Activated T-cell treated with anti-CD3 and anti-CD28 coated beads, Interleukin-2, amount 50 U/mL, for 48 hours (primary cell): ENCODE data around the gene MMP15.
"Not testable (repeated sequence)": the region's sequence is repeated elsewhere in the genome, so short reads cannot be mapped to it uniquely, and the experiment has no call there.

Experiments used
- DNase-seq, 2 experiments: peaks; one replicate each; pipeline ENCODE4 v3.0.0-alpha.2; 2020

Gene MMP15

DNA sequence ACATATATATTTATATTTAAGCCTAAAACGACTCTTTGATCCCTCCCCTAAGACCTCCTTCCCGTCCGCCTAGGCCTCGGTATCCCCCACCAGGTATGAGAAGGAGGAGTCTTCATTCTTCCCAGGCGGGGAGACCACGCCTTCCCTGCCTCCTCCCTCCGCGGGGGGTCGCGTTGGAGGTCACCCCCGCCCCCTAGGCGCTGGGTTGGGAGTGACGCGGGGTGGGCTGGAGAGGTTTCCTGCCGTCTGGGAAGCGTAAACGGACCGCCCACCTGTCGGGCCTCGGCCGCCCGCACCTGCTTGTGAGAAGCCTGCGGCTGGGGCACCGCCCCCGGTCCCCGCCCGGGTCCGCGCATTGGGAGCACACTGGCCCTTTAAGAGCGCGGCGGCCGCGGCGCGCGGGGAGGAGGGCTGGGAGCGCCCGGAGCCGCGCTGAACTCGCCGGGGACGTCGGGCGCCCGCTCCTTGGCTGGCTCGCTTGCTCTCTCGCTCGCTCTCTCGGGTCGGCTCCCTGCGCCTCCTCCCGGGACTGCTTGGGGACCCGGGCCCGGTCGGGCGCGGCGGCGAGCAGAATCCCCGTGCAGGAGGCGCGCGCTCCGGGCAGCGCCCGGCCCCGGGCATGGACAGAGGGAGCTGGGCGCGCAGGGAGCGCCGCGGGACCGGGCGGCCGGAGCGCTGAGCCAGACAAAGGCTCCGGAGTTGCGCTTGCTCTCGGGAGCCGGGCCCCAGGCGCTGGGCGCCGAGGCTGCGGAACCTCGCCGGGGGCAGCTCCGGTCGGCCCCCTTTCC lies at the start of gene MMP15:
TSS of gene MMP15 (plus strand) at position 404 of the 788 bp plus-strand sequence. CDS start 597 bp downstream, outside the sequence.
- DNase-seq, result peak; percentile 73 to 78

DNA sequence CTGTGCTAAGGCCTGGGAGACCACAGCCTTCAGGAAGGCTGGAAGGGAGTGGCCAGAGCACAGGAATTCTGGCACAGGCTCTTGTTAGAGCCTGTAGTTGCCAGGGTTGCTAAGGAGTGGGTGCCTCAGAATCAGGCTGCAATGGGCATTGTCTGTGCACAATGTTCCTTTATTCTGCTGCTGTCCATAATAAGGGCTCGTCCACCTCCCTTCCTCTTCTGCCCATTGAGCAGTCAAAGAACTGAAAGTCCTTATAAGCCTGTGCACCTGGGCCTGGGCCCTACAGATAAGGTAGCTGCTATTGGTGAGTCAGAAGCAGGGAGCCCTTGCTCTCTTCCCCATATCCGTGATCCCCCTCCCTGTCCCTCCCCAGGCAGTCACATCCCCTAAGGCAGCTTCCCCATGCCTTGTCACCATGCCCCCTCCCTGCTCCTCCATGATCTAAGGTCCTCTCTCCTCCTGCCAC lies 49.2 kb upstream of the MMP15 start:
- no peak for DNase-seq

DNA sequence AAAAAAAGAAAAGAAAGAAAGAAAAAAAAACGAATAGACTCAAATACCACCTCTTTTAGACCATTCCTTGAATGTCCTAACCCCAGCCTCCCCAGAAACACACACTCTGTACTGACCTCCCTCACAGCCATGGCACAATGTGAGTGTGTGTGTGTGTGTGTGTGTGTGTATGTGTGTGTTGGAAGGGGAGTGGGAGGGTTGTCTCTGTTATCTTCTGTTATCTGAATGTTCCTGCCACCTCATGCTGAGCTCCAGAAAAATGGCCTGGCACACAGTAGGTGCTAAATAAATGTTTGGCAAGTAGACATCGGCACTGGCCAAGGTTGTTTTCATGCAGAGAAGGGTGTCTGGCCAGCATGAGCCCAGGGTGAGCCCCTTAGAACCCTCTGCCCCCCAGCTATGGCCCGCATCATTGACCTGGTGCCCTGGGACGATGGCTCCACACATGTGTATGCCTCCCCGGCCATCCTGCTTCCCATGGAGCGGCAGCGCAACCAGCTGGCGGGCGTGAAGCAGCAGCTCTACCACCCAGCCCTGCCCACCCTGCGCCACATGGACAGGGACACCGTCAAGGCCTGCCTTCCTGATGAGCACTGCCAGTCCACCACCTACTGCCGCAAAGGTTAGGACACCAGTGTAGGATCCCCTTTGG lies 48.0 kb upstream of the MMP15 start:
- no peak for DNase-seq

DNA sequence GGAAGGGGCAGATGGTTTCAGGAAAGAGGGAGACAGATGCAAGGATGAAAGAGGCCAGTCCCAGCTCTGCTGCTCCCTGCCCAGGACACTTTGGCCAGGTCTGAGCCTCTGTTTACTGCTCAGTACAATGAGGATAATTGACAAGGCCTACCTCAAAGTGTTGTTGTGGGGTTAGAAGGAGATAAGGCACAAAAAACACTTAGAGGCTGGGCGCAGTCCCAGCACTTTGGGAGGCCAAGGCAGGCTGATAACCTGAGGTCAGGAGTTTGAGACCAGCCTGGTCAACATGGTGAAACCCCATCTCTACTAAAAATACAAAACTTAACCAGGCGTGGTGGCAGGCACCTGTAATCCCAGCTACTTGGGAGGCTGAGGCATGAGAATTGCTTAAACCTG lies 47.5 kb upstream of the MMP15 start:
- DNase-seq, result not testable (repeated sequence)

DNA sequence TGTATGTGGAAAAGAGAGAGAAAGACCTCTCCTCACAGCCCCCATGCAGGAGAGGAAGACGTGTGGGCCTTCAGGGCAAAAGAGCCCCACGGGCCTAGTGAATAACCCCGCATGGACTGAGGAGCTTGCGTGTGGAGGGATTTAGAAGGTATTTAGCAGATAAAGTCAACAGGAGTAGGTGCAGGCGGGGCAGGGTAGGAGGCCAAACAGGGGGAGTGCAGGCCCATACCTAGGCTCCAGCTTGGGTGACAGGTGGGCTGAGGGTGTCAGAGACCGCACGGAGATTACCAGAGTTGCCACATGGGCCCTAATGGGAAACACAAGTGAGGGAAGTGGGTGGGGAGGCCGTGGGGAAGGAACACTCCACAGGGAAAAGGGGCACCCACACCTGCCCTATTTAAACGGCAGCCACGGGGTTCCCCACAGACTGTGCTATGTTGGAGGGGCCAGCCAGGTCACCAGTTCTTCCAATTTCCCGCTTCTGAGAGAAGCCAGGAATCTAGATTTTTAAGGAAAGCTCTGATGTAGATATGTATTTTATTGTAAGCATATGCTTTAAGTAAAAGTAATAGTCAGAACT lies 46.5 kb upstream of the MMP15 start:
- no peak for DNase-seq

DNA sequence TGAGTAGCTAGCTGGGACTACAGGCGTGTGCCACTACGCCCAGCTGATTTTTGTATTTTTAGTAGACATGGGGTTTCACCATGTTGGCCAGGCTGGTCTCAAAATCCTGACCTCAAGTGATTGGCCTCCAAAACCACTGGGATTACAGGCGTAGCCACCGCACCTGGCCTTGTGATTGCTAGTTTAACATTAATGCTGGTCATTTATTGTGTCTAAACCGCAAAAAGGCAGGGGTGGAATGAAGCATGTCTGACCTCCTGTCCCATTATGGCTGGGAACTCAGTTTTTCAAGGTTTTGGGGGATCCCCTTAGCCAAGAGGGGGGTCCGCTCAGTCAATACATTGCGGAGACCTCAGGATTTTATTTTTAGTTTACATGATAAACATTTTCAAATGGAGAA lies 43.9 kb upstream of the MMP15 start:
- DNase-seq, result no peak

DNA sequence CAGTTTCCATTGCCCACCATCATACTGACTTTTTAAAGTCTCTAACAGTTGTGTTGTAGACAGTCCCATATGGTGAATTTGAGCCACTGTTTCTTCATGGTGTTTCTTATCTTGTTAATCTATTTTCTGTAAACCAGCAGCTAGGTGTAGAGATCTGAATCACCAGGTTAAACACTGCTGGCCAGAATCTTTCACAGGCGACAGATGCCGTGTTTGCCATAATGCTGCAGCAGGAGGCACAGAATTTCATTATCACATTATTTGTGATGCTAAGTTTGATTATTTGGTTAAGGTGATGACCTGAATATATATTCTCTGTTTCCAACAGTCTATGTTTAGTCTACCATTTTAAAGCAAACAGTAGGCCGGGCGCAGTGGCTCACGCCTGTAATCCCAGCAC lies 43.2 kb upstream of the MMP15 start:
- DNase-seq, result no peak

DNA sequence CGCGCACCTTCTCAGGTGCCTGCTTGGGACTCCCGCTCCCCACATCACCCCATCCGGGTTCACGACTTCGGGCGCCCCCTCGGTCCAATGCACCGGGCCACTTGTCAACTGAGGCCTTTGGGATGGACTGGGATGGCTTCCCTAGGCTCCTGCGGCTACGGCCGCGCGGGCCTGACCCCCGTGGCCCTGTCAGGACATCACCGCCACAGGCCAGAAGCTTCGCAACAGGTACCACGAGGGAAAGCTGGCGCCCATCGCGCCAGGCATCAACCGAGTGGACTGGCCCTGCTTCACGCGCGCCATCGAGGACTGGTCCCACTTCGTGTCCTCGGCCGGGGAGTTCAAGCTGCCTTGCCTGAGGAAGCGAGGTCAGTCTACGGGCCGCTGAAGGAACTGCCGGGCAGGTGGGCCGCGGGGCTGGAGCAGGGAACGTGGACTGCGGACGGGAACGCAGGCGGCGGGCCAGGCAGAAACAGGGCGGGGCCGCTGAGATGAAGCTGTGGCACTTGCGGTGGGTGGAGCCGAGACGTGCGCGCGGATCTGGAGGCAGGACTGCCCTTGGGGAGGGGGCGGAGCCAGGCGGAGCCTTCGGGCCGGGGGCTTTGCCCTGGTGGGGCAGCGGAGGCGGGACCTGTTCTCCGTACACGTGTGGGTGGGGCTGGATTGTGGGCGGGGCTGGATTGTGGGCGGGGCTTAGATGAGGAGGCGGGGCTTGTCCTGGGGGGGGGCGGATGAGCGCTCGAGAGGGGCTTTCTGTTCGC lies 40.9 kb upstream of the MMP15 start:
- DNase-seq, result peak; percentile 91 to 94

DNA sequence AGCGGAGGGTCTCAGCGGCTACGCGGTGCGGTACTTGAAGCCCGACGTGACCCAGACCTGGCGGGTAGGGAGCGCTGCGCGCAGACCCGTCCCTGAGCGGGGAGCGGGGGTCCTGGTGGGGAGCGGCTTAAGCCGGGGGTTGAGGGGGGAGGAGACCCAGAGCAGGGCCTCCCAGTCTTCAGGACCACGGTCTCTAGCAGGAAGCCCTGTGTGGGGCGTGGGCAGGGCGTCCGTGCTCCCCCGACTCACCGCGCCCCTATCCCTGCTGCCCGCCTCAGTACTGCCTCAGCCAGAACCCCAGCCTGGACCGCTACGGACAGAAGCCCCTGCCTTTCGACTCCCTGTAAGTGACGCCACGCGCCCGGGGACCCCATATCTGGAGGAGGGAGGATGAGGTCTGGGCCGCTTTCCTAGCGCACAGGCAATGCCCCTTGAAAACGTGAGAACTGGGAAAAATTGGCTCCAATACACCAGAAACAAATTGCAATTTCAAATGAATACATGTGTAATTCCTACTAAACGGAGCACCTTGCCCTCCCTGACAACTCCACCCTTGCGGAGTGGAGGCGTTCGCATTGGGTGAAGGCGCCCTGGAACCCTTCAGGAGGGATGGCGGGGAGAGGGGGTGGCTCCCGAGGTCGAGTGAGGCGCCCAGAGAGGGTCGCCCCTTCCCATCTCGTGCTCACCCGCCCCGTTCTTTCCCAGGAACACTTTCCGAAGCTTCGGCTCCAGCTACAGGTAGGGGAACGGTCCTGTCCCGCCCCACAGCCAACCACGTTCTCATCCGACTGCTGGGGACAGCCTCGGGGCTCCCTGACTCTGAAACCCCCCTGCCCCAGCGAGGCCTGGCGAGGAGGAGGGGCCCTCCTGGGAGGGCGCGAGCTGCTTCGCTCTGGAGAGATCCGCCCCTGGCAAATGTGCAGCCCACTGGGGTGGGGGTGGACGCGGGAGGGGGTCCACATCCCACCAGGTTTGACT lies 40.1 kb upstream of the MMP15 start:
- DNase-seq, result no peak

DNA sequence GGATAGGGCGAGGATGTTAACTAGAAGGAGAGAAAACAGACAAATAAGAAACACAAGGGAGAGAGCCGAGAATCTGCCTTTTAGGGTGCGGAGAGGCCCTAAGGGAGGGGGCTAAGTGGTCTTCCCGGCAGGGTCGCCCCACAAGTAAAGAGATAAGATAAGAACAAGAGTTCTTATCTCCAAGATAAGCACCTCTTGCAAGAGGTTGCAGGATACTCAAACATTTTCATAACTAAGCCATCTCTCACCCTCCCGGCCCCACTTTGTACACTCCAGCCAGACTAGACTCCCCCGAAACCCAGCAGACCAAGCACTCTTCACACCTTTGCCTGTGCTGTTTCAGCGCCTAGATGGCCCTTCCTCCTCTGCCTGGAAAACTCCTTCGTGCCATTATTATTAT lies 39.4 kb upstream of the MMP15 start:
- DNase-seq, result no peak

DNA sequence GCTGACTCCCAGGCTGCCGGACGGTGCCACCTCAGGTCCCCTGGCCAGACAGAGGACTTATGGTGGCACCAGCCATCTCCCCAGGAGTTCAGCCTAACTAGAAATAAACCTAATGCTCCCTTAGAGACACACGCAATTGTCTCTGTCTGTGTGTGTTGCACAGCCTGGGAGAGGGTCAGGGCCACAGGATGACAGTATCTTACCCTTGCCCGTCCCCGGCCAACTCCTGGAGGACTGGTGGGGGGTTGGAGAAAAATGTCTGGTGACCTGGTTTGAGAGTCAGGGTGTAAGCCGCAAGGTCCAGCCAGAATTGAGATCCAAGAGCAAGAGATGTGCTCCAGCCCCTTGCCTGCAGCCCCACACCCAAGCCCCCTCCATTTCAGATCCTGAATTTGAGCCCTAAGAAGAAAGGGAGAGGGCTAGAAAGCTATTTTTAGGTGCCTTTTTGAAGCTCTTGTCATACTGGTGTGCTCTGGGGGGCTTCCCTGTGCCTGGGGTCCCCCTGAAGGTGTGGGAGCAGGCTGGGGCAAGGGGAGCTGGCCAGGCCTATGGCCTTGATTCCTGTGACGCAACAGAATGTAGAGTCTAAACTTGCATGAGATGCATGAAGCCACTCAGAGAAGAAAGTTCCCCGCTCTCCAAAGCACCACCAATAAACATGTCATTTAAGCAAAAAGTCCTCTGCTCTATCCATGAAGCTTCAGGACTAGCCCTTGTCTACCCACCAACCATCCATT lies 37.9 kb upstream of the MMP15 start:
- no peak for DNase-seq

DNA sequence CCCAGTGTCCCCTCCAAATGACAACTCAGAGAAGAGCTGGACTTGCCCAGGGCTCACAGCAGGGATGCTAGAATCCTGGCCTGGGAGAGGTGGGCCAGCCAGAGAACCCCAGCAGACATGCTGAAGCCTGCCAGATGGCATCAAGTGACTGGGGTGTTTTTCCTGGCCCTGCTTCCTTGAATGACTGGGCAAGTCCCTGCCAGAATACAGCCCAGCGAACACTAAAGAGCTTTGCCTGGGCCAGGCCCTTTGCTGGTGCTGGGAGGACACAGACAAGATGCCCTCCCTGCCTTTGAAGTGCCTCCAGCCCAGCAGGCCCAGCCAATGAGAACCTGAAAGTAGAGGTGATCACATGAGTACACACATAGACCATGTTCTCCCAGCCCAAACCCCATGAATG lies 36.6 kb upstream of the MMP15 start:
- no peak for DNase-seq

DNA sequence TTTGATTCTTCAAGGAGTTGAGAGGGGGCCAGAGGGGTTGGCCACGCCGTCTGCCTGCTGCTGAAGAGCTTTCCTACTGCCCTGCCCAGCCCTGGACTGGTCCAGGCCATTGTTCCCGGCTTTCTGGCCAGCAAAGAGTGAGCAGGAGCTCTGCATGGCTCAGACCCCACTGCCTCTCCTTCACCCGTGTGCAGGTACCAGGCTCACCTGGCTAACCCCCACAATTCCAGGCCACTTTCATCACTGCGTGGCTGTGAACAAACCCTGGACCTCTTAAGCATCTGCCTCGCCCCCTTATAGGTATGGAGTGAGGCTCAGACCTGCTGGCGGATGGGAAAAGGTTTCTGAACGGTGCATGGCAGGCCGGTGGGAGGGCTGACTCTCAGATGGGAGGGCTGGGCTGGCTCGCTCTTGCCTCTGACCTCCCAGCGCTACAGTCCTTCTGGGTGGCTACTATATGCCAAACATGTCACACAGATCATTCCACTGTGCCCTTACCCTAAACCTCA lies 33.9 kb upstream of the MMP15 start:
- DNase-seq, result no peak

DNA sequence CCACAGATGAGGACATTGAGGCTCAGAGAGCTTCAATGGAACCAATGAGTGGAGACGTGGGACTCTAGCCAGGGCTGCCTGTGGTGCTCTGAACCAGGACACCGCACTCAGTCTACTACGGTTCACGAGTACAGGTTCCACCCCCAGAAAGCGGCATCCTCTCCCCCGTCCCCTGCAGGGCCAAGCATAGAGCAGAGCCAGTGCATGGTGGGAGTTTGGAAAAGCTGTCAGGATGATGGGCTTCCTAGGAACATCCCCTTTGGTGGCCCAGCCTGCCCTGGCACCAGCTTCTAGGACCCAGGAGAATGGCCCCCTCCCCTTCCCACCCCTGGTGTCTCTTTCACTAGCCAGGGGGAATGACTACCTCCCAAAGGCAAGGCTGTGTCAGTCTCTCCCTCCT lies 33.5 kb upstream of the MMP15 start:
- no peak for DNase-seq

DNA sequence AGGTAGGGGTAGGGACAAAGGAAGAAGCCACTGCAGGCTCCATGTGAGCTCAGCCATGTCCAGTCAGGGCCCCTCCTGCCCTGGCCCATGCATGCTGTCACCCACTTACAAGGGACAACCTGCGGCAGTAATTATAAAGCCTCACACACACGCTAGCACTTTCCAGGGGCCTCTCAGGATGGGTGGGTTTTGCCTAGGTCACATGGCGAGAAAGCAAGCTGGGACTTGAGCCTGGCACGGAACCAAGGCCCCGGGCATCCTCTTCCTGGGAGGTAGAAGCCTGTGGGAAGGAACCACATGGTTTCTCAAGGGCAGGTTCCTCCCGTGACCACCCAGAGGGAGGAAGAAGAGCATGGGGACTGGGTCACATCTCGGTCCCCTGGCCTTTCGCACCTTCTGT lies 32.1 kb upstream of the MMP15 start:
- DNase-seq, result no peak

DNA sequence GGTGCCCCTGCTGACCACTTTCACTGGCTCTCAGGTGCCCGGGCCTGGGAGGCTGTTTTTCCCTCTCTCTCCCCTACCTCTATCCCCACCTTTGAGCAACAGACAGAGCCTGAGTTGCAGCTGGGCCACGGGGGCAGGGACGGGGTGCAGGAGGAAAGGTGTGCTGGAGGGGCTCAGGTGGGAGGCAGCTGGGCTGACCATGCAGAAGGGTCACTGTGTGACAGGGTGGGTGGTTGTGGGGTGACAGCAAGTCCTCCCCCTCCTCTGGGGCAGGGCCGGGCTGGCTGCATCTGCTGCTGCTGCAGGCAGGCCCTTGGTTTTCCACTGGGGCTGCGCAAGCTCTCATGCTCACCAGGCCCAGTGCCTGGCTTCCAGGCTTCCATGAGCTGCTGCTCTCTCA lies 31.7 kb upstream of the MMP15 start:
- no peak for DNase-seq

DNA sequence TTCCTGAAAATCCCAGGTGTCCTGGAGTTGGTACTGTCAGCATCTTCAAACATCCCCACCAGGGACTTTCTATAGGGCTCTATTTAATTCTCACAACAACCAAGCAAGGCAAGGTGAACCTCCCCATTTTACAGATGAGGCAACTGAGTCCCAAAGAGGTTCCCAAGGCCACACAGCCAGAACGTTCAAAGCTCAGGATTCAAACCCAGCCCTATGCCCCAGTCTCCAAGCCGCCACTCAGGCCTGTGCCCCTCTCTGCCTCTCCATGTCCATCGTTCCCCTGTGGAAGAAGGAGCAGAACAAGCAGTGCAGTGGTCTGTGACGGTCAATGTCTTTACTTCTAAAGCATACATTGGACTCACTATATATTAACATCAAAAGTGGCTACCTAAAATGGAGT lies 31.2 kb upstream of the MMP15 start:
- DNase-seq, result no peak

DNA sequence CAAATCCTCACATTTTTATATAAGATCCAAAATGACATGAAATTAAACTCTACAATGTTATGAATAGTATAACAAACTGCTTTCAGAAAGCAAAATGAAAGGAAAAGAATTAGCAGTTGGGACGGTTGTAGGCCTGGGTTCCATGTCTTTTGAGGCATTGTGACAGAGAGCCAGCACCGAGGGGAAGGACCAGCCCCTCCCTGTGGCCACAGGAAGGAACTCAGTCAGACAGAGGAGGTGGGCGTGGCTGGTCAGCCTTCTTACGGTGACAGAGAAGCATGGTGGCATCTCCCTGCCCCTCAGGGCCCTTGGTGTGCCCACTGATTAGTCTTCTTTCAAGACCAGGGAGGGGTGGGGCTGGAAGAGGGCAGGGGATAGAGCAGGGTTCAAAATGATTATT lies 30.8 kb upstream of the MMP15 start:
- peak; percentile 44 to 56 for DNase-seq

DNA sequence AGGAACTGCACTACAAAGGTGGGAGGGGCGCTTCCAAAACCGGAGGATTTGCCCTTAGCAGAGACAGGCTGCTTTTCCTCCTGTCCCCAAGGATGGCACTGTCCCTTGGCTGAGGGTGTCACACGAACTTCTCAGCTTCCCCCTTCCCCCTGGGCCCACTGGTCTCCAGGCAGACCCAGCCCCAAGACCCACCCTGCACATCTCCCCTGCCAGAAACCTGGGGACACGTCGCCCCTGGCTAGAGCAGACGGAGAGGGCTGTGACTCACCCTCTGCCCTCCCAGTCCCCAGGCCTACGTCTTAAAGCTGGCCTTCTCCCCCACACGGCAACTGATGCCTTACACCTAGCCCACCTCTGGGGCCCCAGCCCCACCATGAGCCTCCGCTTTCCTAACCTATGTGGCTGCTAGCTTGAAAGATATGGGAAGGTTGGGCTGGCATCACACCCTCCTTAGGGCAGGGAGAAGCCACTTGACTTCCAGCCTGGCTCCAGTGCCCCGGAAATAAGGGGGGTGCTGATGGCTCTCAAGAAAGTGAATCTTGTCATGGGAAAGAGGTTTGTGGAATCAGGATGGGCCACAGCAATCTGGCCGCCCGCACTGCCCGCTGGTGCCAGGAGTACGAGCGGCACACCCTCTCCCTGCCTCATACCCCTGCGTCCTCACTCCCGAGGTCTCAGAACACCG lies 29.7 kb upstream of the MMP15 start:
- DNase-seq, result no peak

DNA sequence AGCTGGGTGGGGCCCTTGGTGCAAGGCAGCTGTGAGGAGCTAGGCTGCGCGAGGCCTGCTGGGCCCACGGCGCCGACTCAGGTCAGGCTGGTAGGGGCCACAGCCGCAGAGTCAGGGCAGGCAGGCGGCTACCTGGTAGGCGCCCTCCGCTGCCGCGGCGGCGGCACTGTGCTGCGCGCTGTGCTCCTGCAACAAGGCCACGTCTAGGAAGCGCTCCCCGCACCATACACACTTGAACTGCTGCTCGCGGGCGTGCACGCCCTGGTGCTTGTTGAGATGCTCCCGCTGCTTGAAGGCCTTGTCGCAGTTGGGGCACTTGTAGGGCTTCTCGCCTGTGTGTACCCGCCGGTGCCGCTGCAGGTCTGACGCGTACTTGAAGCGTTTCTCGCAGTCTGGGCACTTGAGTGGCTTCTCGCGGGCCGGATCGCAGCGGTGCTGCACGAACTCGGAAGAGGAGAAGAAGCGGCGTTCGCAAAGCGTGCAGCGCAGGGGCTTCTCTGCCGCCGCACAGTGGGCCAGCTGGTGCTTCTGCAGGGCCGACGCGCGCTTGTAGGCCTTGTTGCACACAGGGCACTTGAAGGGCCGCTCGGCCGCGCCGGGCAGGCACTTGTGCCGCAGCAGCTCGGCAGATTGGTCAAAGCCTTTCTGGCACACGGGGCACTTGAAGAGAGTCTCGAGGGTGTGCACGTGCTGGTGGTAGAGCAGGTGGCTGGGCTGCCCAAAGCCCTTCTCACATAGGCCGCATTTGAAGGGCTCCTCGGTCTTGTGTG lies 29.0 kb upstream of the MMP15 start:
- DNase-seq, result no peak
